ENCODE data around the gene PRCP. TPM values are rescaled to one million over a fixed set of nuclear protein-coding genes. Genes with fewer than 3 reads are reported as not detected.

The PRCP gene
- total RNA-seq, 1 experiment from 2014 or later: 51.5 TPM

DNA sequence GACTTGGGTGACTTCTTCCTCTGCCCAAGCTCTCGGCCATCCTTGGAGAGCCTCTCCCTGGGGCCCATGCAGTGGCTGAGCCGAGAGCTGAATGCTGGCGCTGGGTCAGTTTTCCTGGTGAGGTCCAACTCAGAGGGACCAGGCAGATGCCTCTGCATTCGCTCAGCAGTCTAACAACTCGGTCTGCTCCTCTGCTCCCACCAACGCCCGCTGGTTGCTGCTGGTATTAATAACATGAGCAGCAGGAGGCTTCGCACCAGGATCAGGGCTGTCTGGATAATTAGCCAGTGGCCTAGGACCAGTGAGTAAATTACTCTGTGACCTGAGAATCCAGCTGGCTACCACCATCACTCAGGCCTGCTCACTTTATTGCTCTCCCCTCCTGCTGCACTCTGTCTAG is 88.9 kb downstream of the PRCP start:
- Histone ChIP-seq H4K20me1 (ENCODE audit: low read length) (no peaks in the 10 kb centered on the region), H3K27ac (ENCODE audit: low read length) (no peak overlapping the region), H3K4me1 (ENCODE audit: insufficient read depth, low read length) (no peaks in the 10 kb centered on the region; the same call in 1 of the 2 replicates), H3K4me2 (ENCODE audit: low read length) (no peak overlapping the region), H3K27me3 (ENCODE audit: low read length) (no peaks in the 10 kb centered on the region), H3K9me3 (ENCODE audit: low read length) (no peaks in the 10 kb centered on the region), H2AFZ (ENCODE audit: low read length) (no peak overlapping the region), H3F3A (ENCODE audit: low read length, unreplicated experiment) (no peaks in the 10 kb centered on the region), H3K4me3 (ENCODE audit: low read length) (no peak overlapping the region), H3K9me2 (replicated peaks; ENCODE audit: low read length) (no peaks in the 10 kb centered on the region), H3K9ac (ENCODE audit: low read length) (no peak overlapping the region), H3K36me3 (ENCODE audit: low read depth, low read length) (no peaks in the 10 kb centered on the region), H3K79me2 (ENCODE audit: low read length) (no peaks in the 10 kb centered on the region)
- TF ChIP-seq EZH2phosphoT487 (IDR thresholded peaks at IDR 0.05; ENCODE audit: borderline replicate concordance, low read length): no peak
- TF ChIP-seq, protein P1, sequence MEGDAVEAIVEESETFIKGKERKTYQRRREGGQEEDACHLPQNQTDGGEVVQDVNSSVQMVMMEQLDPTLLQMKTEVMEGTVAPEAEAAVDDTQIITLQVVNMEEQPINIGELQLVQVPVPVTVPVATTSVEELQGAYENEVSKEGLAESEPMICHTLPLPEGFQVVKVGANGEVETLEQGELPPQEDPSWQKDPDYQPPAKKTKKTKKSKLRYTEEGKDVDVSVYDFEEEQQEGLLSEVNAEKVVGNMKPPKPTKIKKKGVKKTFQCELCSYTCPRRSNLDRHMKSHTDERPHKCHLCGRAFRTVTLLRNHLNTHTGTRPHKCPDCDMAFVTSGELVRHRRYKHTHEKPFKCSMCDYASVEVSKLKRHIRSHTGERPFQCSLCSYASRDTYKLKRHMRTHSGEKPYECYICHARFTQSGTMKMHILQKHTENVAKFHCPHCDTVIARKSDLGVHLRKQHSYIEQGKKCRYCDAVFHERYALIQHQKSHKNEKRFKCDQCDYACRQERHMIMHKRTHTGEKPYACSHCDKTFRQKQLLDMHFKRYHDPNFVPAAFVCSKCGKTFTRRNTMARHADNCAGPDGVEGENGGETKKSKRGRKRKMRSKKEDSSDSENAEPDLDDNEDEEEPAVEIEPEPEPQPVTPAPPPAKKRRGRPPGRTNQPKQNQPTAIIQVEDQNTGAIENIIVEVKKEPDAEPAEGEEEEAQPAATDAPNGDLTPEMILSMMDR (conservative IDR thresholded peaks at IDR 0.05; ENCODE audit: low read depth, low read length): no peak
- no peak for TF ChIP-seq EZH2 (IDR thresholded peaks at IDR 0.05; ENCODE audit: low read length, unreplicated experiment)
- BruUV-seq (replicated peaks): no TSS peak
- DNase-seq (no peak), ATAC-seq (no peak)
- intact Hi-C loops (cut with micrococcal nuclease): no loop called here
- POLR2A ChIA-PET (ENCODE audit: unreplicated experiment): no interaction called here
- CTCF ChIA-PET: no interaction called here

DNA sequence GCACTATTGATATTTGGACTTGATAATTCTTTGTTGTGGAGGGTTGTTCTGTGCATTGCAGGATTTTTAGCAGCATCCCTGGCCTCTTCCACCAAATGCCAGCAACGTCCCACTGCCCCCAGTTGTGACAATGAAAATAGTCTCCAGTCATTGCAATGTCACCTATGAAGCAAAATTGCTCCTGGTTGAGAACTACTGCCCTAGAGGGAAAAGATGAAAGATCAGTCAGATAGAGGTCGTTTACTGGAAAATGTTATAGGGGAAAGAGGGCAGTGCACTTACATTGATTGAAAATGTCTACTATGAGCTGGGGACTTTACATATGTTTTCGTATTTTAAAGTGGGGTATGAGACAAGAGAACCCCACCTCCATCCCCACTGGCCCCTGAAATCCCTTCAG is 89.5 kb downstream of the PRCP start:
- Histone ChIP-seq H3F3A (ENCODE audit: low read length, unreplicated experiment) (no peaks in the 10 kb centered on the region), H3K27me3 (ENCODE audit: low read length) (no peaks in the 10 kb centered on the region), H4K20me1 (ENCODE audit: low read length) (no peaks in the 10 kb centered on the region), H3K36me3 (ENCODE audit: low read depth, low read length) (no peaks in the 10 kb centered on the region), H2AFZ (ENCODE audit: low read length) (no peak overlapping the region), H3K4me1 (ENCODE audit: insufficient read depth, low read length) (no peaks in the 10 kb centered on the region; the same call in 1 of the 2 replicates), H3K79me2 (ENCODE audit: low read length) (no peaks in the 10 kb centered on the region), H3K9ac (ENCODE audit: low read length) (no peak overlapping the region), H3K27ac (ENCODE audit: low read length) (no peak overlapping the region), H3K4me2 (ENCODE audit: low read length) (no peak overlapping the region), H3K9me3 (ENCODE audit: low read length) (no peaks in the 10 kb centered on the region), H3K9me2 (replicated peaks; ENCODE audit: low read length) (no peaks in the 10 kb centered on the region), H3K4me3 (ENCODE audit: low read length) (no peak overlapping the region)
- DNase-seq (no peak), ATAC-seq (no peak)
- no TSS peak for BruUV-seq (replicated peaks)
- ChIA-PET CTCF (no interaction called here), POLR2A (ENCODE audit: unreplicated experiment) (no interaction called here)
- intact Hi-C loops (cut with micrococcal nuclease): no loop called here
- no peak for TF ChIP-seq EZH2phosphoT487 (IDR thresholded peaks at IDR 0.05; ENCODE audit: borderline replicate concordance, low read length)
- no peak for TF ChIP-seq EZH2 (IDR thresholded peaks at IDR 0.05; ENCODE audit: low read length, unreplicated experiment)
- TF ChIP-seq, protein P1 (conservative IDR thresholded peaks at IDR 0.05; ENCODE audit: low read depth, low read length): no peak

DNA sequence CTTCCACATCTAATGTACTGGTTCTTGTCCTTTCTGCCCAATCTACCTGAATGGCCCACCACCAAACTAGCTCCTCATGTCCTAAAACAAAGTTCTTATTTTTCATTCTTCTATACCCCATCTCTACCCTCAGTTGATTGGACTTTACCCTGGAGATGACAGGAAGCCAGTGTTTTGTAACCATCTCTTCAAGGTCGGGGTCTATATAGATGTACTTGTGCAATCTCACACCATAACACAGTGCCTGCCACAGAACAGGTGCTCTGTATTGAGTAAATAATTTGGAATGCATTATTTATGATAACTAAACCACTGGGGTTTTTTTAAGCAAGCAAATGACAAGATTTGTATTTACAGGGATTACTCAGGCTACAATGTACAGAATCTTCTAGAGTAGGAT is 89.9 kb downstream of the PRCP start:
- Histone ChIP-seq H3K4me2 (ENCODE audit: low read length) (no peak overlapping the region), H3K9me3 (ENCODE audit: low read length) (no peaks in the 10 kb centered on the region), H3K36me3 (ENCODE audit: low read depth, low read length) (no peaks in the 10 kb centered on the region), H2AFZ (ENCODE audit: low read length) (no peak overlapping the region), H4K20me1 (ENCODE audit: low read length) (no peaks in the 10 kb centered on the region), H3K4me3 (ENCODE audit: low read length) (no peak overlapping the region), H3K27ac (ENCODE audit: low read length) (no peak overlapping the region), H3K79me2 (ENCODE audit: low read length) (no peaks in the 10 kb centered on the region), H3K27me3 (ENCODE audit: low read length) (no peaks in the 10 kb centered on the region), H3F3A (ENCODE audit: low read length, unreplicated experiment) (no peaks in the 10 kb centered on the region), H3K4me1 (ENCODE audit: insufficient read depth, low read length) (no peaks in the 10 kb centered on the region; the same call in 1 of the 2 replicates), H3K9ac (ENCODE audit: low read length) (no peak overlapping the region), H3K9me2 (replicated peaks; ENCODE audit: low read length) (no peaks in the 10 kb centered on the region)
- CTCF ChIA-PET: no interaction called here
- POLR2A ChIA-PET (ENCODE audit: unreplicated experiment): no interaction called here
- ATAC-seq: no peak
- intact Hi-C loops (cut with micrococcal nuclease): no loop called here
- TF ChIP-seq EZH2 (IDR thresholded peaks at IDR 0.05; ENCODE audit: low read length, unreplicated experiment) (no peak), EZH2phosphoT487 (IDR thresholded peaks at IDR 0.05; ENCODE audit: borderline replicate concordance, low read length) (no peak)
- TF ChIP-seq, protein P1 (conservative IDR thresholded peaks at IDR 0.05; ENCODE audit: low read depth, low read length): no peak
- no TSS peak for BruUV-seq (replicated peaks)
- no peak for DNase-seq

Measured in PC-3 (cell line).